Right cardiac atrium (tissue), 5 donors: Measurements from ENCODE around the gene GALNT14. TPM values are rescaled to one million over a fixed set of nuclear protein-coding genes. Genes with fewer than 3 reads are reported as not detected.

Experiments
- ATAC-seq, 2 donors: fragments of 200-7000 bp; cut with Tn5 transposase; one replicate each; pipeline versions ENCODE4 v1.8.0 to v1.9.1; 2020; ENCODE audit warnings: moderate library complexity in 2 of 2, mild to moderate bottlenecking in 1 of 2
- DNase-seq, 3 donors: peaks; one replicate each; pipeline ENCODE4 v3.0.0-alpha.2; 2020
- H3K27ac ChIP-seq: one replicate; pipeline ENCODE4 v1.5.1; 2013; ENCODE audit warnings: mild to moderate bottlenecking, low read length, control low read depth, moderate library complexity
- H3K27me3 ChIP-seq: one replicate; pipeline ENCODE4 v1.6.1; 2013; ENCODE audit not compliant: control insufficient read depth, insufficient read depth
- H3K4me1 ChIP-seq: one replicate; pipeline ENCODE4 v1.6.1; 2013; ENCODE audit warnings: low read length; ENCODE audit not compliant: control insufficient read depth, insufficient read depth
- H3K4me3 ChIP-seq: one replicate; pipeline ENCODE4 v1.5.1; 2013; ENCODE audit warnings: low read length, control low read depth
- H3K9me3 ChIP-seq: one replicate; pipeline ENCODE4 v1.6.1; 2013; ENCODE audit warnings: low read length; ENCODE audit not compliant: control insufficient read depth
- WGBS: extraction: QIAGEN DNeasy Blood & Tissue Kit; methylation state at CpG from one replicate; pipeline ENCODE4 v1.1.7; 2013; 5-methylcytosine and 5-hydroxymethylcytosine counted together
- intact Hi-C, 4 donors: fragments of 100-400 bp; cut with DNase I; formaldehyde crosslinking; loops; one replicate each; pipeline versions ENCODE4 v1.11.0 to v1.14.0; 2022 to 2023
- polyA plus RNA-seq: library from polyadenylated mRNA; stranded (reverse); fragments of 200-250 nt; gene quantifications from one replicate; pipeline ENCODE4 v1.2.3, GENCODE V29; 2013
- total RNA-seq, 4 donors: library from RNA; stranded (reverse); fragmentation: NEBNext Ultra II Directional; extraction: Animal tissue kit (Norgen Biotek cat#: 25700); gene quantifications; one replicate each; pipeline ENCODE4 v1.2.1, GENCODE V29; 2021
- donor health status: healthy with polysubstance abuse.
- donor health status: DM: no; HTN: yes; CAD: no.
- donor health status: DM: no; HTN: no; CAD: no.
- donor health status: DM: no; HTN: yes; CAD: no; lungs with severe emphysema.
- donor health status: DM: yes; HTN: yes; CAD: no.

Gene GALNT14
- total and polyA plus RNA-seq, 5 donors = 0.21 to 0.25 TPM; not detected in 3

- H3K9me3 ChIP-seq = no peaks in the 10 kb centered on the region
- no peak overlapping the region for H3K4me3 ChIP-seq
- intact Hi-C loops = no loop called here
- DNase-seq = no peak
- no peak for ATAC-seq
- no peaks in the 10 kb centered on the region for H3K4me1 ChIP-seq
- H3K27me3 ChIP-seq = no peaks in the 10 kb centered on the region
- 75% methylated on average over 2 of the region's 2 CpGs for WGBS
- no peak overlapping the region for H3K27ac ChIP-seq
Observed at GRCh38 chr2:30936977-30937376, 201.3 kb downstream of the GALNT14 start.

DNA sequence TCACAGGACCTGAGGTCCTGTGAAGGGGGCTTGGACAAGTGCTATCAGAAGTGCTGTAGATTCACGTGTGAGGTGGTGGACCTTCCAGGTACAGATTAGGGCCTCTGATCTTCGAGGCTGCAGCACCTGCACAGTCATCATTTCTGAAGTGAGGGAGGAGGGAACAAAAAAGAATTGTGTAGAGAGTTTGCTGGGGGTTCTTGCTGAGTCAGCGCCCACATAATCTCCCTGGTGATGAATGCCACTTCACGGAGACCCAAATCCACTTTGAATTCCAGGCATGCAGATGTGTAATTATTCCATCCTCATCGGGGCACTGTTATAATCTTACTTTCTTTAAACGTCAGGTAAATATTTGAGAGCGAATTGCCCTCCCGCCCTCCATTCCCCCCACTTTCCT lies 202.4 kb downstream of the GALNT14 start:
- Histone ChIP-seq H3K27me3 (no peaks in the 10 kb centered on the region), H3K27ac (no peak overlapping the region), H3K9me3 (no peaks in the 10 kb centered on the region), H3K4me3 (no peak overlapping the region), H3K4me1 (no peaks in the 10 kb centered on the region)
- ATAC-seq (no peak), DNase-seq (no peak)
- intact Hi-C loops = no loop called here
- WGBS = 78% methylated on average over 8 of the region's 8 CpGs

GRCh38 chr2:30934066-30934465 lies 204.2 kb downstream of the GALNT14 start:
- 76% methylated on average over 7 of the region's 7 CpGs for WGBS
- Histone ChIP-seq H3K27me3 (no peaks in the 10 kb centered on the region), H3K4me1 (no peaks in the 10 kb centered on the region), H3K27ac (no peak overlapping the region), H3K4me3 (no peak overlapping the region), H3K9me3 (no peaks in the 10 kb centered on the region)
- intact Hi-C loops = no loop called here
- no peak for ATAC-seq
- DNase-seq = no peak

GRCh38 chr2:30933496-30933895 lies 204.7 kb downstream of the GALNT14 start:
- 75% methylated on average over 5 of the region's 5 CpGs for WGBS
- no peaks in the 10 kb centered on the region for H3K4me1 ChIP-seq
- ATAC-seq (no peak), DNase-seq (no peak)
- no peak overlapping the region for H3K27ac ChIP-seq
- no peak overlapping the region for H3K4me3 ChIP-seq
- H3K9me3 ChIP-seq = no peaks in the 10 kb centered on the region
- no peaks in the 10 kb centered on the region for H3K27me3 ChIP-seq
- intact Hi-C loops = no loop called here

GRCh38 chr2:30932870-30933269 lies 205.4 kb downstream of the GALNT14 start:
- Histone ChIP-seq H3K4me3 (no peak overlapping the region), H3K4me1 (no peaks in the 10 kb centered on the region), H3K27me3 (no peaks in the 10 kb centered on the region), H3K9me3 (no peaks in the 10 kb centered on the region), H3K27ac (no peak overlapping the region)
- no peak for DNase-seq
- WGBS = 77% methylated on average over 3 of the region's 3 CpGs
- intact Hi-C loops = no loop called here
- no peak for ATAC-seq

GRCh38 chr2:30931841-30932407 lies 206.3 kb downstream of the GALNT14 start:
- 79% methylated on average over 19 of the region's 19 CpGs for WGBS
- Histone ChIP-seq H3K27ac (no peak overlapping the region), H3K9me3 (no peaks in the 10 kb centered on the region), H3K4me1 (no peaks in the 10 kb centered on the region), H3K27me3 (no peaks in the 10 kb centered on the region), H3K4me3 (no peak overlapping the region)
- intact Hi-C loops = no loop called here
- no peak for DNase-seq
- ATAC-seq = no peak

- Histone ChIP-seq H3K27me3 (no peaks in the 10 kb centered on the region), H3K27ac (no peak overlapping the region), H3K4me1 (no peaks in the 10 kb centered on the region), H3K9me3 (no peaks in the 10 kb centered on the region), H3K4me3 (no peak overlapping the region)
- intact Hi-C loops = no loop called here
- no peak for DNase-seq
- WGBS = 78% methylated on average over 3 of the region's 3 CpGs
- ATAC-seq = no peak
Observed at GRCh38 chr2:30930716-30931115, 207.5 kb downstream of the GALNT14 start.

DNA sequence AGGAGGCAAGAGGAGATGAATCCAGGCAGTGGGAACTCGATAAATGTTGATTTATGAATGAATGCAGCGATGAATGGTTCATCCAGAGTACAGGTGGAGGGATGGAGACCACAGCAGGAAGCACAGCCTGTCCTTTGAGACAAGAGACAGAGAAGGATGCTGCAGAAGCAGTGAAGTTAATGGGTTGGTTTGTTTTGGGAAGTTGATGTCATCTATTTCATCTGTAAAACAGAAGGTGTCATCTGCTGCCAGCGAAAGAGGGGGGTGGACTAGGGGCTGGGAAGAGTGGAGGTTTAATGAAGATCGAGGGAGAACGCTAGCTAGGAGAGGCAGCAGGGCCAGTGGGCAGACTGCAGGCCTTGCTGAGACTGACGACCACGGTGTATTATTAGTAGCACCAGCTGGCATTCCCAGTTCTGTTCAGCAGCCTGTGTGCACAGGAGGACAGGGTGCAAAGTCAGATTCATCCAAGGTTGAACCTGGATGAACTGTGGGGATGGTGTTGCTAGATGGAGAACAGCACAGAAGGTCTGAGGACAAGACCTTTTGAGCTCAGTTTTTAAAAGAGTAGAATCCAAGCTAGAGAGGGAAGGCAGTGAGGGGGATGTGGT lies 210.7 kb downstream of the GALNT14 start:
- Histone ChIP-seq H3K27ac (no peak overlapping the region), H3K27me3 (no peaks in the 10 kb centered on the region), H3K4me3 (no peak overlapping the region), H3K9me3 (no peaks in the 10 kb centered on the region), H3K4me1 (no peaks in the 10 kb centered on the region)
- WGBS = 73% methylated on average over 7 of the region's 7 CpGs
- intact Hi-C loops = no loop called here
- ATAC-seq (no peak), DNase-seq (no peak)

- H3K27ac ChIP-seq = no peak overlapping the region
- H3K9me3 ChIP-seq = no peaks in the 10 kb centered on the region
- no peak for ATAC-seq
- no peaks in the 10 kb centered on the region for H3K27me3 ChIP-seq
- H3K4me3 ChIP-seq = no peak overlapping the region
- no peak for DNase-seq
- 83% methylated on average over 5 of the region's 5 CpGs for WGBS
- intact Hi-C loops = no loop called here
- no peaks in the 10 kb centered on the region for H3K4me1 ChIP-seq
Observed at GRCh38 chr2:30926606-30927005, 211.6 kb downstream of the GALNT14 start.

DNA sequence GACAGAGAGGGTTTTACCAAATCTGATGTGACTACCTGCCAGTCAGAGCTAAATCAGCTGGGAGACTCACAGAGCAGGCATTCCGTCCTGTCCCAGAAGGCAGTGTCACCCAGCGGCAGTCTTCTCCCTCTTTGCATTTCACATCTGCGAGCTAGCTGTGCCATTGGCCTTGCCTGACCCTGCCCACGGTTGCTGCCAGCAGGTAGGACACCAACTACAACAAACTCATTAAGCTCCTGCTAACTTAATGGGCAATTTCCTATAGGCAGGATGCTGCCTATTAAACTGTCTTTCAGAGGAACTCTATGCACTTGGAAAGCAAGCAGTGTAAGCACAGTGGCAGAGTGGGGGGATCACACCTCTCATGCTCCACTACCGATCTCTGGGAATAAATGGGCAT lies 214.6 kb downstream of the GALNT14 start:
- H3K27me3 ChIP-seq = no peaks in the 10 kb centered on the region
- no peaks in the 10 kb centered on the region for H3K4me1 ChIP-seq
- H3K27ac ChIP-seq = no peak overlapping the region
- WGBS = 87% methylated on average over 5 of the region's 5 CpGs
- DNase-seq = no peak
- intact Hi-C loops = no loop called here
- no peak overlapping the region for H3K4me3 ChIP-seq
- ATAC-seq = no peak
- no peaks in the 10 kb centered on the region for H3K9me3 ChIP-seq

DNA sequence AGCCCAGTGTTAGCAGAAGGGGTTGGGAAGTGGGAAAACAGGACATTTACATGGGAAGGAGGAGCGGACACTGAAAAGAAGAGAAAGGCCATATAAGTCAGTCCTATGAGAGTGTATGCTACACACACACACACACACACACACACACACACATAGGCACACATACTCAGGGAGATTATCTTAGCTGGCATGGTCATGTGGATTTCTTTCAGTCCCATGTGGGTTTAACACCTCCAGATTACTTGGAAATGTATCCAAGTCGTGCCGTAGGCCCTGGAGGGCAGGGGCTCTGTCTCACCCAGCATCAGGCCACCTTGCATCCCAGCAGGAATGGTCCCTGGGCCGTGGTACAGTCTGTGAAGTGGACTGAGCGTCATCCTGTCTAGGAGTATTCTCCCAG lies 217.7 kb downstream of the GALNT14 start:
- no peaks in the 10 kb centered on the region for H3K27me3 ChIP-seq
- no peak overlapping the region for H3K27ac ChIP-seq
- 80% methylated on average over 5 of the region's 5 CpGs for WGBS
- intact Hi-C loops = no loop called here
- no peaks in the 10 kb centered on the region for H3K9me3 ChIP-seq
- ATAC-seq (no peak), DNase-seq (no peak)
- H3K4me3 ChIP-seq = no peak overlapping the region
- H3K4me1 ChIP-seq = no peaks in the 10 kb centered on the region

- no peaks in the 10 kb centered on the region for H3K4me1 ChIP-seq
- peak in 1 of 3 donors; percentile 42 for DNase-seq
- 51% methylated on average over 3 of the region's 3 CpGs for WGBS
- no peaks in the 10 kb centered on the region for H3K27me3 ChIP-seq
- H3K9me3 ChIP-seq = no peaks in the 10 kb centered on the region
- no peak overlapping the region for H3K27ac ChIP-seq
- peak in 1 of 2 donors; percentile 31 for ATAC-seq
- intact Hi-C loops = no loop called here
- no peak overlapping the region for H3K4me3 ChIP-seq
Observed at GRCh38 chr2:30915486-30915885, 222.8 kb downstream of the GALNT14 start.
